ENCODE data around the gene CILP2. TPM values are rescaled to one million over a fixed set of nuclear protein-coding genes. Genes with fewer than 3 reads are reported as not detected.

The CILP2 gene
- total RNA-seq, 1 donor from 2014 or later: 11.0 TPM

- H3K36me3 ChIP-seq (ENCODE audit: control insufficient read depth in 3 of 3, insufficient read depth in 3 of 3, low read length in 3 of 3): no peaks in the 10 kb centered on the region
- peaks cover 3 to 11% (median 6%) of the 10 kb centered on the region in 3 donors for H3K4me1 ChIP-seq (ENCODE audit: control insufficient read depth in 3 of 3, insufficient read depth in 3 of 3, low read length in 3 of 3)
- no peaks in the 10 kb centered on the region for H3K9me3 ChIP-seq (ENCODE audit: control insufficient read depth in 3 of 3, low read length in 3 of 3)
- H3K27me3 ChIP-seq (ENCODE audit: control insufficient read depth in 3 of 3, insufficient read depth in 3 of 3, low read length in 3 of 3): peaks cover 51 to 78% (median 76%) of the 10 kb centered on the region in 3 donors
- H3K27ac ChIP-seq (ENCODE audit: low read depth, low read length): no peak overlapping the region
- H3K9ac ChIP-seq (ENCODE audit: low read depth in 1 of 3, low read length in 3 of 3): no peak overlapping the region
- H3K4me3 ChIP-seq (ENCODE audit: low read length in 3 of 3): no peak overlapping the region
Observed at GRCh38 chr19:19544257-19544953, 6.3 kb downstream of the CILP2 start.

DNA sequence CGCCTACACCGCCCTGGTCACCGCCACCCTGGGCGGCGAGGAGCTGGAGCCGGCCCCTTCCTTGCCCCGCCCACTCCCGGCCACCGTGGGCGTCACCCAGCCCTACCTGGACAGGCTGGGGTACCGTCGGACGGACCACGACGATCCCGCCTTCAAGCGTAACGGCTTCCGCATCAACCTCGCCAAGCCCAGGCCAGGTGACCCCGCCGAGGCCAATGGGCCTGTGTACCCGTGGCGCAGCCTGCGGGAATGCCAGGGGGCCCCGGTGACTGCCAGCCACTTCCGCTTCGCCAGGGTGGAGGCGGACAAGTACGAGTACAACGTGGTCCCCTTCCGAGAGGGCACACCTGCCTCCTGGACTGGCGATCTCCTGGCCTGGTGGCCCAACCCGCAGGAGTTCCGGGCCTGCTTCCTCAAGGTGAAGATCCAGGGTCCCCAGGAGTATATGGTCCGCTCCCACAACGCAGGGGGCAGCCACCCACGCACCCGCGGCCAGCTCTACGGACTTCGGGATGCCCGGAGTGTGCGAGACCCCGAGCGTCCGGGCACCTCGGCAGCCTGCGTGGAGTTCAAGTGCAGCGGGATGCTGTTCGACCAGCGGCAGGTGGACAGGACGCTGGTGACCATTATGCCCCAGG is 7.0 kb downstream of the CILP2 start:
- Histone ChIP-seq H3K27ac (ENCODE audit: low read depth, low read length) (no peak overlapping the region), H3K4me1 (ENCODE audit: control insufficient read depth in 3 of 3, insufficient read depth in 3 of 3, low read length in 3 of 3) (peaks cover 2 to 9% (median 6%) of the 10 kb centered on the region in 3 donors), H3K27me3 (ENCODE audit: control insufficient read depth in 3 of 3, insufficient read depth in 3 of 3, low read length in 3 of 3) (peaks cover 52 to 78% (median 76%) of the 10 kb centered on the region in 3 donors), H3K4me3 (ENCODE audit: low read length in 3 of 3) (no peak overlapping the region), H3K9ac (ENCODE audit: low read depth in 1 of 3, low read length in 3 of 3) (no peak overlapping the region), H3K36me3 (ENCODE audit: control insufficient read depth in 3 of 3, insufficient read depth in 3 of 3, low read length in 3 of 3) (no peaks in the 10 kb centered on the region), H3K9me3 (ENCODE audit: control insufficient read depth in 3 of 3, low read length in 3 of 3) (no peaks in the 10 kb centered on the region)

GRCh38 chr19:19545707-19546106 is 7.6 kb downstream of the CILP2 start:
- no peak overlapping the region for H3K9ac ChIP-seq (ENCODE audit: low read depth in 1 of 3, low read length in 3 of 3)
- H3K4me3 ChIP-seq (ENCODE audit: low read length in 3 of 3): no peak overlapping the region
- H3K27ac ChIP-seq (ENCODE audit: low read depth, low read length): no peak overlapping the region
- peaks cover 0 to 5% (median 4%) of the 10 kb centered on the region in 3 donors for H3K4me1 ChIP-seq (ENCODE audit: control insufficient read depth in 3 of 3, insufficient read depth in 3 of 3, low read length in 3 of 3)
- peaks cover 50 to 80% (median 75%) of the 10 kb centered on the region in 3 donors for H3K27me3 ChIP-seq (ENCODE audit: control insufficient read depth in 3 of 3, insufficient read depth in 3 of 3, low read length in 3 of 3)
- H3K36me3 ChIP-seq (ENCODE audit: control insufficient read depth in 3 of 3, insufficient read depth in 3 of 3, low read length in 3 of 3): no peaks in the 10 kb centered on the region
- H3K9me3 ChIP-seq (ENCODE audit: control insufficient read depth in 3 of 3, low read length in 3 of 3): no peaks in the 10 kb centered on the region

- no peaks in the 10 kb centered on the region for H3K36me3 ChIP-seq (ENCODE audit: control insufficient read depth in 3 of 3, insufficient read depth in 3 of 3, low read length in 3 of 3)
- no peaks in the 10 kb centered on the region for H3K4me1 ChIP-seq (ENCODE audit: control insufficient read depth in 3 of 3, insufficient read depth in 3 of 3, low read length in 3 of 3)
- no peak overlapping the region for H3K4me3 ChIP-seq (ENCODE audit: low read length in 3 of 3)
- H3K27me3 ChIP-seq (ENCODE audit: control insufficient read depth in 3 of 3, insufficient read depth in 3 of 3, low read length in 3 of 3): peaks cover 40 to 70% (median 66%) of the 10 kb centered on the region in 3 donors
- no peak overlapping the region for H3K27ac ChIP-seq (ENCODE audit: low read depth, low read length)
- H3K9ac ChIP-seq (ENCODE audit: low read depth in 1 of 3, low read length in 3 of 3): no peak overlapping the region
- no peaks in the 10 kb centered on the region for H3K9me3 ChIP-seq (ENCODE audit: control insufficient read depth in 3 of 3, low read length in 3 of 3)
Observed at GRCh38 chr19:19546751-19547162, 8.7 kb downstream of the CILP2 start.

DNA sequence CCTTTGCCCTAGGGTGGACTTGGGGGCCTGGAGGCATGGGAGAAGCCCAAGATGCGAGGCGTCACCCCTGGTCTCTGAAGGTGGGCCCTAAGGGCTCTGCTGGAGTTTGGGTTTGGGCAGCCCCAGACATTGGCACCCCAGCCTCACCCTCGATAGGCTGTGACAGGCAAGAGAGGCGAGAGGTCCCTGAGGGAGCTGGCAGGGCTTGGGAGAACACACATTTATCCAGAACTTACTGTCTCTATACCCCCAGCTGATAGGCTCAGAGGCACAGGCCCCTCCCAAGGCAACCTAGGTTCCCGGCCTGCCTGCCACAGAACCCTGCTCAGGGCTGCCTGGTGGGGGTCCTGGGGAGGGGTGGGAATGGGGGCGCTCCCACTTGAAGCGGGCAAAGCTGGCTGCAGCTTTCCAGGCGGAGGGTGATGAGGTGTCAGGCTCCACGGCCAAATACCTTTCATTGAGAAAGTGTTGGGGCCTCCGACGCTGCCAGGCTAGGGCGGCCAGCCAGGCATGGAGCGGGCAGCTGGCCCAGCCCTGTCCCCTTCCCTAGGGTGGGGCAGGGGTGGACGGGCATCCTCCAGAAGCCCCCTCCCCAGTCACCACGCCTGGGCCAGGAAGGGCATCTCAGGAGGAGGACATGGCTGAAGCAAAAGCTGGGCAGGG is 9.7 kb downstream of the CILP2 start:
- Histone ChIP-seq H3K4me1 (ENCODE audit: control insufficient read depth in 3 of 3, insufficient read depth in 3 of 3, low read length in 3 of 3) (no peaks in the 10 kb centered on the region), H3K27ac (ENCODE audit: low read depth, low read length) (no peak overlapping the region), H3K4me3 (ENCODE audit: low read length in 3 of 3) (no peak overlapping the region), H3K36me3 (ENCODE audit: control insufficient read depth in 3 of 3, insufficient read depth in 3 of 3, low read length in 3 of 3) (no peaks in the 10 kb centered on the region), H3K9ac (ENCODE audit: low read depth in 1 of 3, low read length in 3 of 3) (no peak overlapping the region), H3K27me3 (ENCODE audit: control insufficient read depth in 3 of 3, insufficient read depth in 3 of 3, low read length in 3 of 3) (peaks cover 31 to 62% (median 56%) of the 10 kb centered on the region in 3 donors), H3K9me3 (ENCODE audit: control insufficient read depth in 3 of 3, low read length in 3 of 3) (no peaks in the 10 kb centered on the region)

DNA sequence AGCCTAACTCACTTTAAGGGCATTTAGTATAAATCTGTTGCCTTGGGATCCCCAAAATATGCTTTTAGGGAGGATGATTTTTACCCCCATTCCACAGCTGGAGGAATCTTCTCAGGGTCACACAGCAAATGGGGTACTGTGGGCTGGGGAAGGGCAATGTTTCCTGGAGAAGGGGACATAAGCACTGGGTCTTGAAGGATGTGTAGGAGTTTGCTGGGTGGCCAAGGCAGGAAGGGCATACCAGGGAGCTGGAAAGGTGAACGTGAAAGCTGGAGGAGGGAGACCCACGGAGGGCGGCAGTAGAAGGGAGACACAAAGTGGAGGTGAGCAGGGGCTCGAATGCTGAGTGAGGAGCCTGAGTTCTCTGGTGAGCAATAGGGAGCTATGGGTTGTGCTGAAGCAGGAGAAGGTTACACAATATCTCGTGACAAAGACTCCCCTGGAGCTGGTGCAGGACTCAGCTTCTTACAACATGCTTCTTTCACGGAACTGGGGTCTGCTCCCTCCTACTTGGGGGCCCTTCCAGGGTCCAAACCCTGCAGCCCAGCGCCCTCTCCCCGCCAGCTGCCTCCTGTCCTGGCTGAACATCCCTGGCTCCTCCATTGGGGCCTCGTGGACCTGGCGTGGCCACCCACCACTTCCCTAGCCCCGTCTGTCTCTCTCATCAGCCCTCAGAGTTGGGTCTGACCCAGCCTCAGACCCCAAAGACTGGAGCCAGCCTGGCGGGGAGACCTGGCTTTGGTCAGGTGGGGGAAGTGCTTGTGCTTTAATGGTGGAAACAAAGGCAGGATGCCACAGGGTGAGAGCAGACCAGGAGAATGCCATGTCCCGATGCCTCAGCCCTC is 11.1 kb downstream of the CILP2 start:
- Histone ChIP-seq H3K4me1 (ENCODE audit: control insufficient read depth in 3 of 3, insufficient read depth in 3 of 3, low read length in 3 of 3) (no peaks in the 10 kb centered on the region), H3K27me3 (ENCODE audit: control insufficient read depth in 3 of 3, insufficient read depth in 3 of 3, low read length in 3 of 3) (peaks cover 27 to 51% (median 42%) of the 10 kb centered on the region in 3 donors), H3K36me3 (ENCODE audit: control insufficient read depth in 3 of 3, insufficient read depth in 3 of 3, low read length in 3 of 3) (no peaks in the 10 kb centered on the region), H3K9me3 (ENCODE audit: control insufficient read depth in 3 of 3, low read length in 3 of 3) (no peaks in the 10 kb centered on the region), H3K9ac (ENCODE audit: low read depth in 1 of 3, low read length in 3 of 3) (no peak overlapping the region), H3K27ac (ENCODE audit: low read depth, low read length) (no peak overlapping the region), H3K4me3 (ENCODE audit: low read length in 3 of 3) (no peak overlapping the region)

- H3K9me3 ChIP-seq (ENCODE audit: control insufficient read depth in 3 of 3, low read length in 3 of 3): no peaks in the 10 kb centered on the region
- no peaks in the 10 kb centered on the region for H3K36me3 ChIP-seq (ENCODE audit: control insufficient read depth in 3 of 3, insufficient read depth in 3 of 3, low read length in 3 of 3)
- no peaks in the 10 kb centered on the region for H3K4me1 ChIP-seq (ENCODE audit: control insufficient read depth in 3 of 3, insufficient read depth in 3 of 3, low read length in 3 of 3)
- peaks cover 27 to 55% (median 39%) of the 10 kb centered on the region in 3 donors for H3K27me3 ChIP-seq (ENCODE audit: control insufficient read depth in 3 of 3, insufficient read depth in 3 of 3, low read length in 3 of 3)
- H3K4me3 ChIP-seq (ENCODE audit: low read length in 3 of 3): no peak overlapping the region
- H3K9ac ChIP-seq (ENCODE audit: low read depth in 1 of 3, low read length in 3 of 3): no peak overlapping the region
- H3K27ac ChIP-seq (ENCODE audit: low read depth, low read length): no peak overlapping the region
Observed at GRCh38 chr19:19549804-19550464, 11.9 kb downstream of the CILP2 start.

GRCh38 chr19:19550485-19550929 is 12.4 kb downstream of the CILP2 start:
- peaks cover 27 to 52% (median 37%) of the 10 kb centered on the region in 3 donors for H3K27me3 ChIP-seq (ENCODE audit: control insufficient read depth in 3 of 3, insufficient read depth in 3 of 3, low read length in 3 of 3)
- H3K36me3 ChIP-seq (ENCODE audit: control insufficient read depth in 3 of 3, insufficient read depth in 3 of 3, low read length in 3 of 3): no peaks in the 10 kb centered on the region
- no peaks in the 10 kb centered on the region for H3K4me1 ChIP-seq (ENCODE audit: control insufficient read depth in 3 of 3, insufficient read depth in 3 of 3, low read length in 3 of 3)
- no peak overlapping the region for H3K9ac ChIP-seq (ENCODE audit: low read depth in 1 of 3, low read length in 3 of 3)
- H3K4me3 ChIP-seq (ENCODE audit: low read length in 3 of 3): no peak overlapping the region
- H3K9me3 ChIP-seq (ENCODE audit: control insufficient read depth in 3 of 3, low read length in 3 of 3): no peaks in the 10 kb centered on the region
- H3K27ac ChIP-seq (ENCODE audit: low read depth, low read length): no peak overlapping the region

Measured in skeletal muscle tissue (tissue), 4 donors.